ENCODE data around the gene UHMK1.

The UHMK1 gene

DNA sequence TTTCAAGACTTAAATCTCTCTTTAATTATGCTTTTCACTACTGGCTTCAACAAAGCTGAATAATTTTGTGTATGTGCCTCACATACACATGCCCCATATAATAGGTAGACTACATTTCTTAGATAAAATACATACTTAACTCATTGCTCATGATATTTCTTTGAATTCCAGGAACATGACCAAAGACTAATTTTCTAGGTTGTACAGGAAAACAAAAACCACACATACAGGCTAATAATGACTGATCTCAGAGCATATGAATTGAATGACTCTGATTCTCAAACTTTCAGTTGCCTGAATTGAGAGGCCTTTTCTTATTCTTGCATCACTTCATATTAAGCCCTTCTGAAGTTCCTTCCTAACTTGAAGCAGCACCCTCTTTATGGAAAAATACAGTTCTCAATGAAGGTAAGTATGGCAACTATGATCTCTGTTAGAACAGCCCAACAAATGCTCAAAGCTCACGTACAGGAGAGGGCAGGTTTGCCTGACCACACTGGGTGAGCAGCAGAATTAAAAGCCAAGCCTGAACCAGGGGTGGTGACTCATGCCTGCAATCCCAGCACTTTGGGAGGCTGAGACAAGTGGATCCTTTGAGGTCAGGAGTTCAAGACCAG, 41.3 kb downstream of the UHMK1 start:
- TF ChIP-seq, protein P1, sequence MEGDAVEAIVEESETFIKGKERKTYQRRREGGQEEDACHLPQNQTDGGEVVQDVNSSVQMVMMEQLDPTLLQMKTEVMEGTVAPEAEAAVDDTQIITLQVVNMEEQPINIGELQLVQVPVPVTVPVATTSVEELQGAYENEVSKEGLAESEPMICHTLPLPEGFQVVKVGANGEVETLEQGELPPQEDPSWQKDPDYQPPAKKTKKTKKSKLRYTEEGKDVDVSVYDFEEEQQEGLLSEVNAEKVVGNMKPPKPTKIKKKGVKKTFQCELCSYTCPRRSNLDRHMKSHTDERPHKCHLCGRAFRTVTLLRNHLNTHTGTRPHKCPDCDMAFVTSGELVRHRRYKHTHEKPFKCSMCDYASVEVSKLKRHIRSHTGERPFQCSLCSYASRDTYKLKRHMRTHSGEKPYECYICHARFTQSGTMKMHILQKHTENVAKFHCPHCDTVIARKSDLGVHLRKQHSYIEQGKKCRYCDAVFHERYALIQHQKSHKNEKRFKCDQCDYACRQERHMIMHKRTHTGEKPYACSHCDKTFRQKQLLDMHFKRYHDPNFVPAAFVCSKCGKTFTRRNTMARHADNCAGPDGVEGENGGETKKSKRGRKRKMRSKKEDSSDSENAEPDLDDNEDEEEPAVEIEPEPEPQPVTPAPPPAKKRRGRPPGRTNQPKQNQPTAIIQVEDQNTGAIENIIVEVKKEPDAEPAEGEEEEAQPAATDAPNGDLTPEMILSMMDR (IDR thresholded peaks at IDR 0.05; ENCODE audit: insufficient read depth, missing control alignments) = no peak
- DNase-seq (ENCODE audit: insufficient read length, low spot score) (no peak), FAIRE-seq (no peak)

DNA sequence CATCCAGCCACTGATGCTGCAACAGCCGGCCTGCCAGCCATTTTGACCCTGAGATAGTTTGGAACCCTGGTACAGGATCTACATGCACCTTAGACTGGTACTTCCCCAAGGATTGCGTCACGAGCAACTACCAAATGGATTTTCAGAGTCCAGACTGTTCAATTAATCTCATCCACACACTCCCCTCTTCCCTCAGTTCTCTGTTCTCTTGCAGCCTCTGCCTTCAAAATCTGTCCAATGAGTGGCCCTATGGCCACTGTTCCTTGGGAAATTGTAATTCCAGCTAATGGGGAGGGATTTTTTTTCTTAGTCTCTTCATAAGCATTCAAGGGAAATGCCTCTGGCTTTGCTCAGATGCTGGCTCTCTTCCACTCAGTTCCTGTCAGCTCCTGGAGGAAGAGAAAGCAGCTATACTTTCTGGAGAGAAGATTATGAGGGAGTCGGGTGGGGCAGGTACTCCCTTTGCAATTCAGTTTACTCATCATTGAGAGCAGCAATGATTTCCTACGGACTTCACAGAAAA, 44.1 kb downstream of the UHMK1 start:
- DNase-seq (ENCODE audit: insufficient read length, low spot score) (no peak), FAIRE-seq (no peak)
- TF ChIP-seq, protein P1 (IDR thresholded peaks at IDR 0.05; ENCODE audit: insufficient read depth, missing control alignments) = no peak

DNA sequence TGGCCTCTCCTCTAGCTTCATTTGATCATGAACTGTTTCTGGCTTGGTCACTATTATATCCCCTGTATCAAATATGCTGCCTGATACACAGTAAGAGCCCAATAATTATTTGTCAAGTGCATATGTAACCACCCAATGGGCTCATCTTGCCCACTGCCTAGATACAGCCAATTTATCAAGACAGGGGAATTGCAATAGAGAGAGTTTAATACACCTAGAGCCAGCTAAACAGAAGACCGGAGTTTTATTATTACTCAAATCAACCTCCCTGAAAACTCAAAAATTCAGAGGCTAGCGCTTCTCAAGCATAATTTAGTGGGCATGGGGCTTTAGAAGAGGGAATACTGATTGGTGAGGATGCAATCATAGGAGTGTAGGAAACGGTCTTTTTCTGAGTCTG, 45.6 kb downstream of the UHMK1 start:
- DNase-seq (ENCODE audit: insufficient read length, low spot score) (no peak), FAIRE-seq (no peak)
- TF ChIP-seq, protein P1 (IDR thresholded peaks at IDR 0.05; ENCODE audit: insufficient read depth, missing control alignments) = no peak

DNA sequence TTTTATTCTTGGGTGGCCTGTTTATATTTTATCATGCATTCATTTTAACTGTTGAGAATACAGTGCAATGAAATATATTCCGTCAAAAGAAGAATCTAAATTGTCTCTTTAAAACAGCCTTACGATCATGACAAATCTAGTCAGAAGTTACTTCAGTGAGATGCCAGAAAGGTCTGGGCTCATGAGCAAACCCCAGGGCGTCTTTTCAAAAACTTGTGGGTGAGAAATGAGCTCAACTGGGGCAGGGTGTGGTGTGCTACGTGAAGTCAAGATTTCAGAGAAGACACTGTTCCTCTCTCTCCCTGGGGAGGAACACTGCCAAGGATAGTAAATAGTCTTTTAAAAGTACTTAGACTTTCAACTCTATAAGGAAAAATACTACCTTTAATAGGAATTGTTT, 50.6 kb downstream of the UHMK1 start:
- DNase-seq (ENCODE audit: insufficient read length, low spot score) = no peak
- FAIRE-seq = no peak

DNA sequence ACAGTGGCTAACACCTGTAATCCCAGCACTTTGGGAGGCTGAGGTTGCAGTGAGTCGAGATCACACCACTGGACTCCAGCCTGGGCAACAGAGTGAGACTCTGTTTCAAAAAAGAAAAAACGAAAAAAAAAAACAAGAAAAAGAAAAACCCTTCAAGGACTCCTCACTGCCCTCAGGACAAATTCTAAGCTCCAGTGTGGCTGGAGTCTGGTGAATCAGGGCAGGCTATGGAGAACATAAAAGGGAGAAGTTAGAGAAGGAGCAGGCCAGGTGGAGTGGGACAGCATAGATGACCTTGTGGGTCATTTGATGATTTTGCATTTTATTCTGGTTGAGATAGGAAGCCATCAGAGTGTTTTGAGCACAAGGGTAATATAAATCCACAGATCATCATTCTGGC, 51.4 kb downstream of the UHMK1 start:
- FAIRE-seq (peak; percentile 11), DNase-seq (ENCODE audit: insufficient read length, low spot score) (no peak)
- TF ChIP-seq, protein P1 (IDR thresholded peaks at IDR 0.05; ENCODE audit: insufficient read depth, missing control alignments) = no peak

More for the DNA sequence above, 50.6 kb downstream of the UHMK1 start:
- TF ChIP-seq, protein P1 (IDR thresholded peaks at IDR 0.05; ENCODE audit: insufficient read depth, missing control alignments) = no peak

DNA sequence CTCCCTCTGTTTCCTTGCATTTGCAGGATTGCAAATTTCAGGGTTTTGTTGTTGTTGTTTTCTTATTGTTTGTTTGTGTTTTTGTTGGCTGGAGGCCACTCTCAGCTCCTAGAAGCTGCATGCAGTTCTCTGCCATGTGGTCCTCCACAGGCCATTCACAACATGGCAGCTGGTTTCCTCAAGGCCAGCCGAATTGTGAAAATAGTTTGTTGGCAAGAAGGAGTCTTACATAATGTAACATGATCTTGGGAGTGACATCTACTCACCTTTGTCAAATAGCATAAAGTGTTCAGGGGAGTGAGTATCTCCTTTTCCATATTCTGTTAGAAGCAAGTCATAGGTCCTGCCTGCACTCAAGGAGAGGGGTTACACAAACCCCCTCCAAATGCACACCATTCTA, 53.3 kb downstream of the UHMK1 start:
- FAIRE-seq (no peak), DNase-seq (ENCODE audit: insufficient read length, low spot score) (no peak)
- TF ChIP-seq, protein P1 (IDR thresholded peaks at IDR 0.05; ENCODE audit: insufficient read depth, missing control alignments) = no peak

DNA sequence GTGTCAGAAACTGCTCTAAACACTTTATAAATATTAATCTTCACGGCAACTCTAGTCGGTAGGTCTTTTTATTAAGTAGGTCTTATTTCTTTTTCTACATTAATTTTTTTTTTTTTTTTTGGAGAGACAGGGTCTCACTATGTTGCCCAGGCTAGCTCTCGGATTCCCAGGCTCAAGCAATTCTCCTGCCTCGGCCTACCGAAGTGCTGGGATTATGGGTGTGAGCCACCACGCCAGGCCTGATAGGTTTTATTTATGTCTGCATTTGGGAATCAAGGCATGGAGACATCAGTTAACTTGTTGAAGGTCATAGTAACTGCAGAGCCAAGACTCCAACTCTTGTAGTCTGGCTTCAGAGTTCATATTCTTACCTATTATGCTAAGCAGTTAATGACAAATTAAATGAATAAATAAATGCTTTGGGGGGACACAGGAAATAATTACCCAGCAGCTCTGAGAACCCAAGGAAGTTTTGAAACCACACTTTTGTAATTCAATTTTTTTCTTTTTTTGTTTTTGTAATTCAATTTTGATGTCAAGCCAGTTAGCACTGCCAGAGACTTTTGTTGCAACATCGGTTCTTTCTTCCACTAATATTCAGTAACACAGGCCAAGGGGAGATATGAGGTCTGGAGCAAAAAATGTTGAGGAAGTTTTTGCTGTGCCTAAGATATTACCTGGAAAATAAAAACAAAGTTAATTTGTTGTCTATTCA, 54.5 kb downstream of the UHMK1 start:
- no peak for DNase-seq (ENCODE audit: insufficient read length, low spot score)
- TF ChIP-seq, protein P1 (IDR thresholded peaks at IDR 0.05; ENCODE audit: insufficient read depth, missing control alignments) = no peak
- no peak for FAIRE-seq
